Activated CD8-positive, alpha-beta memory T cell treated with anti-CD3 and anti-CD28 coated beads, Interleukin-2, amount 10 ng/mL, durations not matched to agents 7 days and 5 days (primary cell): ENCODE data around the gene GPATCH2L. TPM values are rescaled to one million over a fixed set of nuclear protein-coding genes. Genes with fewer than 3 reads are reported as not detected.

Experiments
- ATAC-seq: fragments of 150-1000 bp; cut with Tn5 transposase; one replicate; pipeline ENCODE4 v1.10.0; 2021; ENCODE audit warnings: moderate library complexity
- CTCF ChIA-PET: fragments of 350-600 bp; sonication (Branson Sonifier 250); formaldehyde crosslinking; loops from one replicate; lab custom pipeline; 2021; ENCODE audit warnings: antibody characterized with exemption; lab: Charles Lee
- DNase-seq: peaks from one replicate; pipeline ENCODE4 v3.0.0-alpha.2; 2020
- H3K27ac Mint-ChIP-seq: one replicate; pipeline ENCODE4 v1.8.0; 2021; ENCODE audit warnings: mild to moderate bottlenecking, mixed read lengths
- H3K27me3 Mint-ChIP-seq: one replicate; pipeline ENCODE4 v1.8.0; 2021; ENCODE audit warnings: mixed read lengths
- H3K36me3 Mint-ChIP-seq: one replicate; pipeline ENCODE4 v1.8.0; 2021; ENCODE audit warnings: mild to moderate bottlenecking, mixed read lengths
- H3K4me1 Mint-ChIP-seq: one replicate; pipeline ENCODE4 v1.8.0; 2021; ENCODE audit warnings: mixed read lengths
- H3K4me3 Mint-ChIP-seq: one replicate; pipeline ENCODE4 v1.8.0; 2021; ENCODE audit warnings: mild to moderate bottlenecking, moderate library complexity, mixed read lengths
- H3K9me3 Mint-ChIP-seq: one replicate; pipeline ENCODE4 v1.8.0; 2022; ENCODE audit warnings: low read depth, mixed read lengths
- total RNA-seq, 2 experiments: library from RNA; stranded (reverse); gene quantifications; one replicate each; pipeline ENCODE4 v1.2.3, GENCODE V29; 2021

Gene GPATCH2L
- total RNA-seq, 2 experiments from 2014 or later: 56.4 to 63.8 TPM

GRCh38 chr14:76125511-76125910 lies 26.2 kb upstream of the GPATCH2L start:
- Mint-ChIP-seq H3K27me3 (peaks cover 12% of the 10 kb centered on the region), H3K36me3 (no peaks in the 10 kb centered on the region), H3K4me3 (no peak overlapping the region), H3K4me1 (no peaks in the 10 kb centered on the region), H3K9me3 (no peaks in the 10 kb centered on the region), H3K27ac (no peak overlapping the region)
- ATAC-seq: no peak
- no peak for DNase-seq
- CTCF ChIA-PET: no interaction called here

GRCh38 chr14:76126076-76126475 lies 25.6 kb upstream of the GPATCH2L start:
- CTCF ChIA-PET: no interaction called here
- no peak overlapping the region for H3K27ac Mint-ChIP-seq
- H3K9me3 Mint-ChIP-seq: no peaks in the 10 kb centered on the region
- DNase-seq (no peak), ATAC-seq (no peak)
- H3K4me1 Mint-ChIP-seq: no peaks in the 10 kb centered on the region
- H3K36me3 Mint-ChIP-seq: no peaks in the 10 kb centered on the region
- H3K4me3 Mint-ChIP-seq: no peak overlapping the region
- H3K27me3 Mint-ChIP-seq: peaks cover 17% of the 10 kb centered on the region

- H3K9me3 Mint-ChIP-seq: no peaks in the 10 kb centered on the region
- H3K27me3 Mint-ChIP-seq: peaks cover 42% of the 10 kb centered on the region
- CTCF ChIA-PET: interaction anchor here (1.3 kb wide), 1 partner anchor 421 kb away, joined by 3 read pairs; no protein-coding TSS in a partner anchor
- DNase-seq (no peak), ATAC-seq (no peak)
- H3K36me3 Mint-ChIP-seq: no peaks in the 10 kb centered on the region
- H3K27ac Mint-ChIP-seq: no peak overlapping the region
- no peak overlapping the region for H3K4me3 Mint-ChIP-seq
- H3K4me1 Mint-ChIP-seq: no peaks in the 10 kb centered on the region
These were observed 21.7 kb upstream of the GPATCH2L start for GRCh38 chr14:76129851-76130576.

GRCh38 chr14:76131071-76131965 lies 20.4 kb upstream of the GPATCH2L start:
- H3K9me3 Mint-ChIP-seq: no peaks in the 10 kb centered on the region
- H3K27ac Mint-ChIP-seq: no peak overlapping the region
- peaks cover 53% of the 10 kb centered on the region for H3K27me3 Mint-ChIP-seq
- DNase-seq (no peak), ATAC-seq (no peak)
- no peak overlapping the region for H3K4me3 Mint-ChIP-seq
- H3K4me1 Mint-ChIP-seq: no peaks in the 10 kb centered on the region
- CTCF ChIA-PET: interaction anchor here (1.3 kb wide), 1 partner anchor 422 kb away, joined by 3 read pairs; no protein-coding TSS in a partner anchor
- no peaks in the 10 kb centered on the region for H3K36me3 Mint-ChIP-seq

- H3K4me3 Mint-ChIP-seq: no peak overlapping the region
- DNase-seq (no peak), ATAC-seq (no peak)
- H3K27me3 Mint-ChIP-seq: peaks cover 68% of the 10 kb centered on the region
- H3K36me3 Mint-ChIP-seq: no peaks in the 10 kb centered on the region
- no peaks in the 10 kb centered on the region for H3K9me3 Mint-ChIP-seq
- H3K27ac Mint-ChIP-seq: no peak overlapping the region
- no peaks in the 10 kb centered on the region for H3K4me1 Mint-ChIP-seq
- CTCF ChIA-PET: no interaction called here
These were observed 18.6 kb upstream of the GPATCH2L start for GRCh38 chr14:76133103-76133502.

- no peak for DNase-seq
- no peak overlapping the region for H3K27ac Mint-ChIP-seq
- no peak overlapping the region for H3K4me3 Mint-ChIP-seq
- no peak for ATAC-seq
- CTCF ChIA-PET: no interaction called here
- H3K9me3 Mint-ChIP-seq: no peaks in the 10 kb centered on the region
- H3K27me3 Mint-ChIP-seq: peaks cover 75% of the 10 kb centered on the region
- no peaks in the 10 kb centered on the region for H3K36me3 Mint-ChIP-seq
- H3K4me1 Mint-ChIP-seq: peaks cover 3% of the 10 kb centered on the region
These were observed 17.5 kb upstream of the GPATCH2L start for GRCh38 chr14:76134231-76134630.

- no peak for ATAC-seq
- no peak overlapping the region for H3K4me3 Mint-ChIP-seq
- H3K9me3 Mint-ChIP-seq: no peaks in the 10 kb centered on the region
- H3K4me1 Mint-ChIP-seq: peaks cover 3% of the 10 kb centered on the region
- no peak for DNase-seq
- CTCF ChIA-PET: interaction anchor here (0.6 kb wide), 1 partner anchor 13 kb away, joined by 3 read pairs; no protein-coding TSS in a partner anchor
- H3K27me3 Mint-ChIP-seq: peaks cover 84% of the 10 kb centered on the region
- H3K36me3 Mint-ChIP-seq: no peaks in the 10 kb centered on the region
- H3K27ac Mint-ChIP-seq: no peak overlapping the region
These were observed 16.0 kb upstream of the GPATCH2L start for GRCh38 chr14:76135722-76136121.

- Mint-ChIP-seq H3K36me3 (no peaks in the 10 kb centered on the region), H3K27me3 (peaks cover 84% of the 10 kb centered on the region), H3K4me1 (peaks cover 3% of the 10 kb centered on the region), H3K9me3 (no peaks in the 10 kb centered on the region), H3K27ac (no peak overlapping the region), H3K4me3 (no peak overlapping the region)
- CTCF ChIA-PET: interaction anchor here (0.6 kb wide), 1 partner anchor 308 kb away, joined by 4 read pairs; no protein-coding TSS in a partner anchor
- DNase-seq: no peak
- no peak for ATAC-seq
These were observed 15.1 kb upstream of the GPATCH2L start for GRCh38 chr14:76136476-76137110.

- CTCF ChIA-PET: no interaction called here
- no peak overlapping the region for H3K4me3 Mint-ChIP-seq
- peaks cover under 1% of the 10 kb centered on the region for H3K9me3 Mint-ChIP-seq
- H3K27ac Mint-ChIP-seq: no peak overlapping the region
- peaks cover 1% of the 10 kb centered on the region for H3K36me3 Mint-ChIP-seq
- H3K4me1 Mint-ChIP-seq: peaks cover 3% of the 10 kb centered on the region
- ATAC-seq (no peak), DNase-seq (no peak)
- H3K27me3 Mint-ChIP-seq: peaks cover 75% of the 10 kb centered on the region
These were observed 13.5 kb upstream of the GPATCH2L start for GRCh38 chr14:76138119-76138757.

GRCh38 chr14:76138758-76139723 lies 12.7 kb upstream of the GPATCH2L start:
- Mint-ChIP-seq H3K9me3 (peaks cover 5% of the 10 kb centered on the region), H3K4me3 (no peak overlapping the region), H3K27me3 (peaks cover 72% of the 10 kb centered on the region), H3K27ac (no peak overlapping the region), H3K36me3 (peaks cover 2% of the 10 kb centered on the region), H3K4me1 (peaks cover 3% of the 10 kb centered on the region)
- CTCF ChIA-PET: no interaction called here
- ATAC-seq (no peak), DNase-seq (no peak)

- peaks cover 46% of the 10 kb centered on the region for H3K27me3 Mint-ChIP-seq
- CTCF ChIA-PET: no interaction called here
- DNase-seq (no peak), ATAC-seq (no peak)
- no peak overlapping the region for H3K27ac Mint-ChIP-seq
- H3K9me3 Mint-ChIP-seq: peaks cover 5% of the 10 kb centered on the region
- no peaks in the 10 kb centered on the region for H3K4me1 Mint-ChIP-seq
- peaks cover 2% of the 10 kb centered on the region for H3K36me3 Mint-ChIP-seq
- H3K4me3 Mint-ChIP-seq: no peak overlapping the region
These were observed 8.1 kb upstream of the GPATCH2L start for GRCh38 chr14:76143642-76144041.

- Mint-ChIP-seq H3K27me3 (peaks cover 24% of the 10 kb centered on the region), H3K4me3 (no peak overlapping the region), H3K4me1 (peaks cover 7% of the 10 kb centered on the region), H3K36me3 (peaks cover 2% of the 10 kb centered on the region), H3K27ac (no peak overlapping the region), H3K9me3 (peaks cover 10% of the 10 kb centered on the region)
- no peak for ATAC-seq
- DNase-seq: no peak
- CTCF ChIA-PET: interaction anchor here (0.6 kb wide), 1 partner anchor 31 kb away, joined by 3 read pairs; no protein-coding TSS in a partner anchor
These were observed 4.7 kb upstream of the GPATCH2L start for GRCh38 chr14:76146976-76147375.
